ENCODE results near the gene LRRC49. TPM values are rescaled to one million over a fixed set of nuclear protein-coding genes. Genes with fewer than 3 reads are reported as not detected.

Gene LRRC49
- polyA plus RNA-seq, 2 donors, result 1.4 to 2.1 TPM

- Histone ChIP-seq H3K27me3 (ENCODE audit: control insufficient read depth in 1 of 2, insufficient read depth in 2 of 2, low read length in 2 of 2) (no peaks in the 10 kb centered on the region), H3K4me3 (ENCODE audit: low read depth in 1 of 2, low read length in 2 of 2) (no peak overlapping the region), H3K27ac (ENCODE audit: low read depth in 2 of 2, low read length in 1 of 2) (no peak overlapping the region), H3K9me3 (ENCODE audit: control insufficient read depth in 2 of 2, insufficient read depth in 1 of 2, low read depth in 1 of 2, low read length in 1 of 2) (no peaks in the 10 kb centered on the region), H3K36me3 (ENCODE audit: control insufficient read depth in 2 of 2, insufficient read depth in 2 of 2, low read length in 1 of 2) (no peaks in the 10 kb centered on the region), H3K4me1 (ENCODE audit: control insufficient read depth in 2 of 2, insufficient read depth in 2 of 2, low read length in 1 of 2) (no peaks in the 10 kb centered on the region)
- 81% methylated on average over 7 of the region's 7 CpGs for WGBS, 2 donors
Observed at GRCh38 chr15:70947351-70948335, 55.0 kb downstream of the LRRC49 start.

- H3K27me3 ChIP-seq (ENCODE audit: control insufficient read depth in 1 of 2, insufficient read depth in 2 of 2, low read length in 2 of 2), result no peaks in the 10 kb centered on the region
- no peak overlapping the region for H3K4me3 ChIP-seq (ENCODE audit: low read depth in 1 of 2, low read length in 2 of 2)
- no peaks in the 10 kb centered on the region for H3K36me3 ChIP-seq (ENCODE audit: control insufficient read depth in 2 of 2, insufficient read depth in 2 of 2, low read length in 1 of 2)
- no peak overlapping the region for H3K27ac ChIP-seq (ENCODE audit: low read depth in 2 of 2, low read length in 1 of 2)
- no peaks in the 10 kb centered on the region for H3K9me3 ChIP-seq (ENCODE audit: control insufficient read depth in 2 of 2, insufficient read depth in 1 of 2, low read depth in 1 of 2, low read length in 1 of 2)
- no peaks in the 10 kb centered on the region for H3K4me1 ChIP-seq (ENCODE audit: control insufficient read depth in 2 of 2, insufficient read depth in 2 of 2, low read length in 1 of 2)
Observed at GRCh38 chr15:70950953-70951352, 58.3 kb downstream of the LRRC49 start.

GRCh38 chr15:70954171-70954570, 61.5 kb downstream of the LRRC49 start:
- no peaks in the 10 kb centered on the region for H3K27me3 ChIP-seq (ENCODE audit: control insufficient read depth in 1 of 2, insufficient read depth in 2 of 2, low read length in 2 of 2)
- no peaks in the 10 kb centered on the region for H3K4me1 ChIP-seq (ENCODE audit: control insufficient read depth in 2 of 2, insufficient read depth in 2 of 2, low read length in 1 of 2)
- H3K36me3 ChIP-seq (ENCODE audit: control insufficient read depth in 2 of 2, insufficient read depth in 2 of 2, low read length in 1 of 2), result no peaks in the 10 kb centered on the region
- H3K4me3 ChIP-seq (ENCODE audit: low read depth in 1 of 2, low read length in 2 of 2), result no peak overlapping the region
- no peaks in the 10 kb centered on the region for H3K9me3 ChIP-seq (ENCODE audit: control insufficient read depth in 2 of 2, insufficient read depth in 1 of 2, low read depth in 1 of 2, low read length in 1 of 2)
- H3K27ac ChIP-seq (ENCODE audit: low read depth in 2 of 2, low read length in 1 of 2), result no peak overlapping the region
- 95 to 96% methylated on average over 1 of the region's 1 CpG for WGBS, 2 donors

- WGBS, 2 donors, result 89 to 96% methylated on average over 6 of the region's 6 CpGs
- H3K9me3 ChIP-seq (ENCODE audit: control insufficient read depth in 2 of 2, insufficient read depth in 1 of 2, low read depth in 1 of 2, low read length in 1 of 2), result no peaks in the 10 kb centered on the region
- H3K27me3 ChIP-seq (ENCODE audit: control insufficient read depth in 1 of 2, insufficient read depth in 2 of 2, low read length in 2 of 2), result no peaks in the 10 kb centered on the region
- no peaks in the 10 kb centered on the region for H3K36me3 ChIP-seq (ENCODE audit: control insufficient read depth in 2 of 2, insufficient read depth in 2 of 2, low read length in 1 of 2)
- no peaks in the 10 kb centered on the region for H3K4me1 ChIP-seq (ENCODE audit: control insufficient read depth in 2 of 2, insufficient read depth in 2 of 2, low read length in 1 of 2)
- H3K4me3 ChIP-seq (ENCODE audit: low read depth in 1 of 2, low read length in 2 of 2), result no peak overlapping the region
- H3K27ac ChIP-seq (ENCODE audit: low read depth in 2 of 2, low read length in 1 of 2), result no peak overlapping the region
Observed at GRCh38 chr15:70954733-70955132, 62.1 kb downstream of the LRRC49 start.

GRCh38 chr15:70955151-70955550, 62.5 kb downstream of the LRRC49 start:
- Histone ChIP-seq H3K4me1 (ENCODE audit: control insufficient read depth in 2 of 2, insufficient read depth in 2 of 2, low read length in 1 of 2) (no peaks in the 10 kb centered on the region), H3K27ac (ENCODE audit: low read depth in 2 of 2, low read length in 1 of 2) (no peak overlapping the region), H3K4me3 (ENCODE audit: low read depth in 1 of 2, low read length in 2 of 2) (no peak overlapping the region), H3K27me3 (ENCODE audit: control insufficient read depth in 1 of 2, insufficient read depth in 2 of 2, low read length in 2 of 2) (no peaks in the 10 kb centered on the region), H3K9me3 (ENCODE audit: control insufficient read depth in 2 of 2, insufficient read depth in 1 of 2, low read depth in 1 of 2, low read length in 1 of 2) (no peaks in the 10 kb centered on the region), H3K36me3 (ENCODE audit: control insufficient read depth in 2 of 2, insufficient read depth in 2 of 2, low read length in 1 of 2) (no peaks in the 10 kb centered on the region)

GRCh38 chr15:70956201-70956995, 63.8 kb downstream of the LRRC49 start:
- no peaks in the 10 kb centered on the region for H3K9me3 ChIP-seq (ENCODE audit: control insufficient read depth in 2 of 2, insufficient read depth in 1 of 2, low read depth in 1 of 2, low read length in 1 of 2)
- 73 to 78% methylated on average over 3 of the region's 3 CpGs for WGBS, 2 donors
- no peaks in the 10 kb centered on the region for H3K27me3 ChIP-seq (ENCODE audit: control insufficient read depth in 1 of 2, insufficient read depth in 2 of 2, low read length in 2 of 2)
- H3K36me3 ChIP-seq (ENCODE audit: control insufficient read depth in 2 of 2, insufficient read depth in 2 of 2, low read length in 1 of 2), result no peaks in the 10 kb centered on the region
- no peak overlapping the region for H3K27ac ChIP-seq (ENCODE audit: low read depth in 2 of 2, low read length in 1 of 2)
- H3K4me3 ChIP-seq (ENCODE audit: low read depth in 1 of 2, low read length in 2 of 2), result no peak overlapping the region
- no peaks in the 10 kb centered on the region for H3K4me1 ChIP-seq (ENCODE audit: control insufficient read depth in 2 of 2, insufficient read depth in 2 of 2, low read length in 1 of 2)

- no peak overlapping the region for H3K27ac ChIP-seq (ENCODE audit: low read depth in 2 of 2, low read length in 1 of 2)
- no peaks in the 10 kb centered on the region for H3K4me1 ChIP-seq (ENCODE audit: control insufficient read depth in 2 of 2, insufficient read depth in 2 of 2, low read length in 1 of 2)
- no peaks in the 10 kb centered on the region for H3K9me3 ChIP-seq (ENCODE audit: control insufficient read depth in 2 of 2, insufficient read depth in 1 of 2, low read depth in 1 of 2, low read length in 1 of 2)
- H3K36me3 ChIP-seq (ENCODE audit: control insufficient read depth in 2 of 2, insufficient read depth in 2 of 2, low read length in 1 of 2), result no peaks in the 10 kb centered on the region
- no peaks in the 10 kb centered on the region for H3K27me3 ChIP-seq (ENCODE audit: control insufficient read depth in 1 of 2, insufficient read depth in 2 of 2, low read length in 2 of 2)
- no peak overlapping the region for H3K4me3 ChIP-seq (ENCODE audit: low read depth in 1 of 2, low read length in 2 of 2)
Observed at GRCh38 chr15:70962084-70962483, 69.5 kb downstream of the LRRC49 start.

- no peaks in the 10 kb centered on the region for H3K27me3 ChIP-seq (ENCODE audit: control insufficient read depth in 1 of 2, insufficient read depth in 2 of 2, low read length in 2 of 2)
- H3K4me1 ChIP-seq (ENCODE audit: control insufficient read depth in 2 of 2, insufficient read depth in 2 of 2, low read length in 1 of 2), result no peaks in the 10 kb centered on the region
- H3K4me3 ChIP-seq (ENCODE audit: low read depth in 1 of 2, low read length in 2 of 2), result no peak overlapping the region
- H3K9me3 ChIP-seq (ENCODE audit: control insufficient read depth in 2 of 2, insufficient read depth in 1 of 2, low read depth in 1 of 2, low read length in 1 of 2), result no peaks in the 10 kb centered on the region
- H3K27ac ChIP-seq (ENCODE audit: low read depth in 2 of 2, low read length in 1 of 2), result no peak overlapping the region
- no peaks in the 10 kb centered on the region for H3K36me3 ChIP-seq (ENCODE audit: control insufficient read depth in 2 of 2, insufficient read depth in 2 of 2, low read length in 1 of 2)
- WGBS, 2 donors, result 90 to 91% methylated on average over 1 of the region's 1 CpG
Observed at GRCh38 chr15:70963199-70963598, 70.6 kb downstream of the LRRC49 start.

GRCh38 chr15:70964058-70964457, 71.4 kb downstream of the LRRC49 start:
- Histone ChIP-seq H3K27ac (ENCODE audit: low read depth in 2 of 2, low read length in 1 of 2) (no peak overlapping the region), H3K36me3 (ENCODE audit: control insufficient read depth in 2 of 2, insufficient read depth in 2 of 2, low read length in 1 of 2) (no peaks in the 10 kb centered on the region), H3K4me3 (ENCODE audit: low read depth in 1 of 2, low read length in 2 of 2) (no peak overlapping the region), H3K4me1 (ENCODE audit: control insufficient read depth in 2 of 2, insufficient read depth in 2 of 2, low read length in 1 of 2) (no peaks in the 10 kb centered on the region), H3K9me3 (ENCODE audit: control insufficient read depth in 2 of 2, insufficient read depth in 1 of 2, low read depth in 1 of 2, low read length in 1 of 2) (no peaks in the 10 kb centered on the region), H3K27me3 (ENCODE audit: control insufficient read depth in 1 of 2, insufficient read depth in 2 of 2, low read length in 2 of 2) (no peaks in the 10 kb centered on the region)
- WGBS, 2 donors, result 83% methylated on average over 5 of the region's 5 CpGs

All from esophagus (tissue), 2 donors.